Measurements from ENCODE around the gene OIT3.

DNA sequence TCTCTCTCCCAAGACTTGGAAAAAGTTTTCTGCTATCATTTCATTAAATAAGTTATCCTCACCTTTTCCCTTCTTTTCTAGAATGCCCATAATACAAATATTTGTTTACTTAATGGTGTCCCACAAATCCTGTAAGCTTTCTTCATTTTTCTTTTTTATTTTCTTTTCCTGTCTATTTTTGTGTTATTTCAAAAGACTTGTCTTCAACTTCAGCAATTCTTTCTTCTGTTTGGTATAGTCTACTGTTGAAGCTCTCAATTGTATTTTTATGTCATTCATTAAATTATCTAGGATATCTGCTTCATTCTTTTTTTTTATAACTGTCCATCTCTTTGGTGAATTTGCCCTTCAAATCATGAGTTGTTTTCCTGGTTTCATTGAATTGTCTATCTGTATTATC is 86.2 kb downstream of the OIT3 start:
- TF ChIP-seq, protein P1, sequence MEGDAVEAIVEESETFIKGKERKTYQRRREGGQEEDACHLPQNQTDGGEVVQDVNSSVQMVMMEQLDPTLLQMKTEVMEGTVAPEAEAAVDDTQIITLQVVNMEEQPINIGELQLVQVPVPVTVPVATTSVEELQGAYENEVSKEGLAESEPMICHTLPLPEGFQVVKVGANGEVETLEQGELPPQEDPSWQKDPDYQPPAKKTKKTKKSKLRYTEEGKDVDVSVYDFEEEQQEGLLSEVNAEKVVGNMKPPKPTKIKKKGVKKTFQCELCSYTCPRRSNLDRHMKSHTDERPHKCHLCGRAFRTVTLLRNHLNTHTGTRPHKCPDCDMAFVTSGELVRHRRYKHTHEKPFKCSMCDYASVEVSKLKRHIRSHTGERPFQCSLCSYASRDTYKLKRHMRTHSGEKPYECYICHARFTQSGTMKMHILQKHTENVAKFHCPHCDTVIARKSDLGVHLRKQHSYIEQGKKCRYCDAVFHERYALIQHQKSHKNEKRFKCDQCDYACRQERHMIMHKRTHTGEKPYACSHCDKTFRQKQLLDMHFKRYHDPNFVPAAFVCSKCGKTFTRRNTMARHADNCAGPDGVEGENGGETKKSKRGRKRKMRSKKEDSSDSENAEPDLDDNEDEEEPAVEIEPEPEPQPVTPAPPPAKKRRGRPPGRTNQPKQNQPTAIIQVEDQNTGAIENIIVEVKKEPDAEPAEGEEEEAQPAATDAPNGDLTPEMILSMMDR (IDR thresholded peaks at IDR 0.05), result no peak
- no peak for TF ChIP-seq REST (IDR thresholded peaks at IDR 0.05; ENCODE audit: insufficient read depth in 1 of 2, low read depth in 2 of 2, low read length in 1 of 2)
